Activated naive CD4-positive, alpha-beta T cell treated with anti-CD3 and anti-CD28 coated beads, Interleukin-2, amount 10 ng/mL, durations not matched to agents 5 hours and 36 hours (primary cell): Measurements from ENCODE around the gene ATP6V1D. TPM values are rescaled to one million over a fixed set of nuclear protein-coding genes. Genes with fewer than 3 reads are reported as not detected.

Source experiments
- total RNA-seq, 2 experiments: library from RNA; stranded (reverse); gene quantifications; one replicate each; pipeline ENCODE4 v1.2.3, GENCODE V29; 2021

ATP6V1D gene
- 10 to 100 TPM; 38.1 to 42.8 TPM for total RNA-seq

GRCh38 chr14:67359775-67360469, at the start of gene ATP6V1D, which contains the start of gene EIF2S1:
TSS of gene ATP6V1D (minus strand) at chr14:67359804. CDS start at chr14:67359698, 106 bp downstream.
TSS of gene EIF2S1 (plus strand) at chr14:67360328. CDS start at chr14:67364768, 4,440 bp downstream.

Other genes with a start within 250 kb of the ATP6V1D start
- not detected for gene GARIN2, start 170.4 kb downstream of the ATP6V1D start, total RNA-seq
- gene PALS1, start 118.4 kb downstream of the ATP6V1D start, total RNA-seq: 1 to 10 TPM; 7.2 to 7.9 TPM
- 10 to 100 TPM; 91.2 to 98.6 TPM for gene EIF2S1, start 524 bp upstream of the ATP6V1D start, total RNA-seq
- gene PLEK2, start 52.4 kb upstream of the ATP6V1D start, total RNA-seq: under 1 TPM; 0.40 to 0.63 TPM
- gene TMEM229B, start 128.9 kb upstream of the ATP6V1D start, total RNA-seq: 10 to 100 TPM; 12.2 to 15.2 TPM
- gene PLEKHH1, start 173.5 kb upstream of the ATP6V1D start, total RNA-seq: under 1 TPM; 0.53 to 0.77 TPM
- 10 to 100 TPM; 18.0 to 18.6 TPM for gene PIGH, start 240.5 kb upstream of the ATP6V1D start, total RNA-seq